ENCODE results near the gene PPARG. TPM values are rescaled to one million over a fixed set of nuclear protein-coding genes. Genes with fewer than 3 reads are reported as not detected.

The PPARG gene
- polyA plus RNA-seq, 1 donor (not counting 4 experiments of a cell fraction or from before 2014, with no cell fraction given), result 3.1 TPM

- no peak for TF ChIP-seq CTCF (optimal IDR thresholded peaks at IDR 0.05 in 1 of 3, IDR thresholded peaks at IDR 0.05 in 1 of 3, conservative IDR thresholded peaks at IDR 0.05 in 1 of 3; ENCODE audit: extremely low read depth in 1 of 3, insufficient read depth in 2 of 3, low read length in 3 of 3)
- TF ChIP-seq EZH2 (IDR thresholded peaks at IDR 0.05; ENCODE audit: low read length), result no peak
- Histone ChIP-seq H3K27me3 (ENCODE audit: control insufficient read depth, extremely low read depth, insufficient read depth, low read length) (peaks cover 24% of the 10 kb centered on the region), H3K36me3 (ENCODE audit: control insufficient read depth in 2 of 2, extremely low read depth in 1 of 2, insufficient read depth in 2 of 2, low read length in 2 of 2) (no peaks in the 10 kb centered on the region), H3K4me1 (ENCODE audit: control insufficient read depth, extremely low read depth, insufficient read depth, low read length) (peaks cover 3% of the 10 kb centered on the region), H4K20me1 (ENCODE audit: control insufficient read depth, extremely low read depth, insufficient read depth, low read length) (no peaks in the 10 kb centered on the region), H2AFZ (ENCODE audit: control insufficient read depth, low read length) (no peak overlapping the region), H3K4me2 (ENCODE audit: control insufficient read depth, extremely low read depth, insufficient read depth, low read depth, low read length) (no peak overlapping the region), H3K79me2 (ENCODE audit: control insufficient read depth, insufficient read depth, low read length) (no peaks in the 10 kb centered on the region), H3K4me3 (ENCODE audit: control insufficient read depth in 2 of 3, extremely low read depth in 1 of 3, insufficient read depth in 2 of 3, low read depth in 1 of 3, low read length in 3 of 3) (no peak overlapping the region), H3K9me1 (ENCODE audit: control insufficient read depth, extremely low read depth, insufficient read depth, low read length) (no peaks in the 10 kb centered on the region), H3K9ac (ENCODE audit: control insufficient read depth, extremely low read depth, insufficient read depth, low read length) (no peak overlapping the region), H3K9me3 (ENCODE audit: control insufficient read depth, low read depth, low read length) (no peaks in the 10 kb centered on the region), H3K27ac (ENCODE audit: control insufficient read depth, insufficient read depth, low read length) (no peak overlapping the region)
- DNase-seq (ENCODE audit: low read depth, low spot score) (no peak), FAIRE-seq (peak; percentile 5)
- dilution Hi-C loops (cut with MboI; ENCODE audit: extremely low pct_ligation_motif_present, low sequenced_read_pairs), result no loop called here
Observed at GRCh38 chr3:12289524-12289923, 654 bp downstream of the PPARG start.

GRCh38 chr3:12292770-12293169, 3.9 kb downstream of the PPARG start:
- H4K20me1 ChIP-seq (ENCODE audit: control insufficient read depth, extremely low read depth, insufficient read depth, low read length), result no peaks in the 10 kb centered on the region
- TF ChIP-seq CTCF (optimal IDR thresholded peaks at IDR 0.05 in 1 of 3, IDR thresholded peaks at IDR 0.05 in 1 of 3, conservative IDR thresholded peaks at IDR 0.05 in 1 of 3; ENCODE audit: extremely low read depth in 1 of 3, insufficient read depth in 2 of 3, low read length in 3 of 3) (no peak), EZH2 (IDR thresholded peaks at IDR 0.05; ENCODE audit: low read length) (no peak)
- DNase-seq (ENCODE audit: low read depth, low spot score) (no peak), FAIRE-seq (no peak)
- no peak overlapping the region for H3K4me3 ChIP-seq (ENCODE audit: control insufficient read depth in 2 of 3, extremely low read depth in 1 of 3, insufficient read depth in 2 of 3, low read depth in 1 of 3, low read length in 3 of 3)
- peaks cover 3% of the 10 kb centered on the region for H3K4me1 ChIP-seq (ENCODE audit: control insufficient read depth, extremely low read depth, insufficient read depth, low read length)
- H3K9me1 ChIP-seq (ENCODE audit: control insufficient read depth, extremely low read depth, insufficient read depth, low read length), result no peaks in the 10 kb centered on the region
- no peak overlapping the region for H3K9ac ChIP-seq (ENCODE audit: control insufficient read depth, extremely low read depth, insufficient read depth, low read length)
- H3K27ac ChIP-seq (ENCODE audit: control insufficient read depth, insufficient read depth, low read length), result no peak overlapping the region
- H3K79me2 ChIP-seq (ENCODE audit: control insufficient read depth, insufficient read depth, low read length), result no peaks in the 10 kb centered on the region
- H3K36me3 ChIP-seq (ENCODE audit: control insufficient read depth in 2 of 2, extremely low read depth in 1 of 2, insufficient read depth in 2 of 2, low read length in 2 of 2), result no peaks in the 10 kb centered on the region
- no peak overlapping the region for H3K4me2 ChIP-seq (ENCODE audit: control insufficient read depth, extremely low read depth, insufficient read depth, low read depth, low read length)
- H2AFZ ChIP-seq (ENCODE audit: control insufficient read depth, low read length), result no peak overlapping the region
- no peaks in the 10 kb centered on the region for H3K9me3 ChIP-seq (ENCODE audit: control insufficient read depth, low read depth, low read length)
- peaks cover 11% of the 10 kb centered on the region for H3K27me3 ChIP-seq (ENCODE audit: control insufficient read depth, extremely low read depth, insufficient read depth, low read length)
- dilution Hi-C loops (cut with MboI; ENCODE audit: extremely low pct_ligation_motif_present, low sequenced_read_pairs), result no loop called here
